Measurements from ENCODE around the gene POU6F1.
"Not testable (repeated sequence)": the region's sequence is repeated elsewhere in the genome, so short reads cannot be mapped to it uniquely, and the experiment has no call there.

DNA sequence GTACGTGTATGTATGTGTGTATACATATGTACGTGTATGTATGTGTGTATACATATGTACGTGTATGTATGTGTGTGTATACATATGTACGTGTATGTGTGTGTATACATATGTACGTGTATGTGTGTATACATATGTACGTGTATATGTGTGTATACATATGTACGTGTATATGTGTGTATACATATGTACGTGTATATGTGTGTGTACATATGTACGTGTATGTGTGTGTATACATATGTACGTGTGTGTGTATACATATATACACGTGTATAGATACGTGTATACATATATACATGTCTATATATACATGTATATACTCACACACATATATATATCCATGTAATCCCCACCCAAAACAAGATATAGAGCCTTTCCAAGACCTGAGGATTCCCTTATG is 2.0 kb upstream of the POU6F1 start:
- TF ChIP-seq POLR2AphosphoS5 (IDR thresholded peaks at IDR 0.05; ENCODE audit: low read length); JUND (IDR thresholded peaks at IDR 0.05; ENCODE audit: low read depth, low read length); POLR2A (IDR thresholded peaks at IDR 0.05; ENCODE audit: low read depth, low read length); YY1 (IDR thresholded peaks at IDR 0.05; ENCODE audit: low read depth, low read length); ZNF217 (IDR thresholded peaks at IDR 0.05); CBX5 (IDR thresholded peaks at IDR 0.05; ENCODE audit: low read depth); RCOR1 (conservative IDR thresholded peaks at IDR 0.05; ENCODE audit: low read depth, low read length); SIX5 (IDR thresholded peaks at IDR 0.05; ENCODE audit: low read depth, low read length, severe bottlenecking); EP300 (IDR thresholded peaks at IDR 0.05; ENCODE audit: borderline replicate concordance in 1 of 2, control insufficient read depth in 1 of 2, low read depth in 2 of 2, low read length in 2 of 2); TAF1 (IDR thresholded peaks at IDR 0.05; ENCODE audit: borderline replicate concordance, low read depth, low read length); YBX1 (IDR thresholded peaks at IDR 0.05); EZH2 (IDR thresholded peaks at IDR 0.05; ENCODE audit: borderline replicate concordance, control insufficient read depth, low read depth, low read length); CREB1 (IDR thresholded peaks at IDR 0.05; ENCODE audit: low read depth): not testable (repeated sequence)
- TF ChIP-seq, protein P1, sequence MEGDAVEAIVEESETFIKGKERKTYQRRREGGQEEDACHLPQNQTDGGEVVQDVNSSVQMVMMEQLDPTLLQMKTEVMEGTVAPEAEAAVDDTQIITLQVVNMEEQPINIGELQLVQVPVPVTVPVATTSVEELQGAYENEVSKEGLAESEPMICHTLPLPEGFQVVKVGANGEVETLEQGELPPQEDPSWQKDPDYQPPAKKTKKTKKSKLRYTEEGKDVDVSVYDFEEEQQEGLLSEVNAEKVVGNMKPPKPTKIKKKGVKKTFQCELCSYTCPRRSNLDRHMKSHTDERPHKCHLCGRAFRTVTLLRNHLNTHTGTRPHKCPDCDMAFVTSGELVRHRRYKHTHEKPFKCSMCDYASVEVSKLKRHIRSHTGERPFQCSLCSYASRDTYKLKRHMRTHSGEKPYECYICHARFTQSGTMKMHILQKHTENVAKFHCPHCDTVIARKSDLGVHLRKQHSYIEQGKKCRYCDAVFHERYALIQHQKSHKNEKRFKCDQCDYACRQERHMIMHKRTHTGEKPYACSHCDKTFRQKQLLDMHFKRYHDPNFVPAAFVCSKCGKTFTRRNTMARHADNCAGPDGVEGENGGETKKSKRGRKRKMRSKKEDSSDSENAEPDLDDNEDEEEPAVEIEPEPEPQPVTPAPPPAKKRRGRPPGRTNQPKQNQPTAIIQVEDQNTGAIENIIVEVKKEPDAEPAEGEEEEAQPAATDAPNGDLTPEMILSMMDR (IDR thresholded peaks at IDR 0.05 in 2 of 3, conservative IDR thresholded peaks at IDR 0.05 in 1 of 3; ENCODE audit: control insufficient read depth in 2 of 3, extremely low read depth in 1 of 3, insufficient read depth in 1 of 3, low read depth in 3 of 3, low read length in 3 of 3): not testable (repeated sequence)
